COLO668 (cell line): ENCODE results near the gene PPP3CA.
A peak's percentile ranks its signal among the peaks of the same experiment; 100 is the strongest.

Experiments
- DNase-seq: peaks from one replicate; lab custom pipeline; 2025; ENCODE audit not compliant: unreplicated experiment; lab: John Stamatoyannopoulos, UW

Gene PPP3CA

GRCh38 chr4:101218894-101219293 lies 128.4 kb downstream of the PPP3CA start:
- DNase-seq: no peak

GRCh38 chr4:101218346-101218745 lies 129.0 kb downstream of the PPP3CA start:
- DNase-seq: no peak

GRCh38 chr4:101217353-101218031 lies 129.8 kb downstream of the PPP3CA start:
- DNase-seq: no peak

DNA sequence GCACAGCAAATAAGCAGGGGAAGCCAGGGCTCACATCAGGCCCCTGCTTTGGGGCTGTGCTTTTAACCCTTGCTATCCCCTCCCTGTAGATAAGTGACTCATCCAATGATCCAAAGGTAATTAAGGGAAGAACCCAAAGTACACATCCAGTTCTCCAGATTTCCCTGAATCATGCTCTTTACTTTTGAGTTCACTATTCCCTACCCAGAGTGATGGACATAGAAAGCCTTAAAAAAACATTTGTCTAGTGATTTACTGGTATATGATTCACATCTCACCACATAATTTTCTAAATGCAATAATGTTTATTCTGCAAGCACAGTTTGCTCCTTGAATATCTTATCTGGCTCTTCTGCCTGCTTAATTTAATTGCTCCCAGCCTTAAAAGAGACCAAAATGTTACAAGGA lies 136.2 kb downstream of the PPP3CA start:
- no peak for DNase-seq

- DNase-seq: no peak
Observed at GRCh38 chr4:101210331-101210730, 137.0 kb downstream of the PPP3CA start.

- no peak for DNase-seq
Observed at GRCh38 chr4:101208171-101208570, 139.2 kb downstream of the PPP3CA start.

DNA sequence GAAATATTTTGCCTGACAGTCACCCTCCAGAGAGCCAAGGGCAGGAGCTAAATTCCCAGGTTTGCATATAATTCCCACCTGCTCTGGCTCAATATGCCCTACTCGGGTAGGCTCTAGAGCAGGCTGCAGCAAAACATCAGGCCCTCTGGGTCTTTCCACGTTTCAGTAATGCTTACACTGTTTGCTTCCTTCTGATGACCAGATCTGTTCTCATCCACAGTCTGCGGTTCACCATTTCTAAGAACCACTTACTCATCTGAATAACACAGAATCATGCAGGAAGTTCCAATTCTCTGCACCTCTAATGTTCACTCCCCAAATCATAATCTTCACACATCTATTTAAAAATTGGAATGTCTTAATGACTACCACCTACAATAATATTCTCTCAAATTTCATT lies 141.4 kb downstream of the PPP3CA start:
- no peak for DNase-seq

DNA sequence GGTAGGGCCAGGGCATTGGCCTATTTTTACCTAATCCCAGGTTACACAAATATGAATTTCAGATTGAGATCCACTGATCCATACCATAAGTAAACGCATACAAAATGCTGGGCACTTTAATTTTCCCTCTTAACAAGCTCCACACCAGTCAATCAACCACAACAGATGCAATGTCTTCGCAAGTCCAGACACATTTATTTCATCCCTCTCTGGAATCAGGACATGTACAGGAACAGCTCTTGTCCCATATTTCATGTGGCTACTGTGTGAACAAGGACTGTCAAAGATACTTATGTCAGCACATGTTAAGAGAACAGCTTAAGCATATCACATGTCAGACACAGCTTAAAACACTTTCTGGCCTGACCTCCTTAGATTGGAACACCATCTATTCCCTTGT lies 145.9 kb downstream of the PPP3CA start:
- peak; percentile 10 for DNase-seq

DNA sequence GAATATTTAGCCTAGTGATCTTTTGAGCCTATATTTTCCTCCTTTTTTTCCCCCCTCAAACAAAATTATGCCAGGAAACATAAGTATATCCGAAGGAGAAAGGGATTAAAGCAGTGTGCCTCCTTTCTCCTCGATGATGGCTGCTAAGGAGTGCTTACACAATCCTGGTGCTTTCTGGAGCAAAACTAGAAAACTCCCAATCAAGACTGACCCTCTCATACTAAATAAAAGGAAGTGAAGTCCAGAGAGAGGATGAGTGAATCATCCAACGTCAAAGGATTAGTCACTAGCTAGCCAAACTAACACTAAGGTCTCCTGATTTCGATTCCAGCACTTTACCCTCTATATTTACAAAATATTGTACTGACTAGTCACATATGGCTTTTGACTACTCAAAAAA lies 146.8 kb downstream of the PPP3CA start:
- DNase-seq: no peak

DNA sequence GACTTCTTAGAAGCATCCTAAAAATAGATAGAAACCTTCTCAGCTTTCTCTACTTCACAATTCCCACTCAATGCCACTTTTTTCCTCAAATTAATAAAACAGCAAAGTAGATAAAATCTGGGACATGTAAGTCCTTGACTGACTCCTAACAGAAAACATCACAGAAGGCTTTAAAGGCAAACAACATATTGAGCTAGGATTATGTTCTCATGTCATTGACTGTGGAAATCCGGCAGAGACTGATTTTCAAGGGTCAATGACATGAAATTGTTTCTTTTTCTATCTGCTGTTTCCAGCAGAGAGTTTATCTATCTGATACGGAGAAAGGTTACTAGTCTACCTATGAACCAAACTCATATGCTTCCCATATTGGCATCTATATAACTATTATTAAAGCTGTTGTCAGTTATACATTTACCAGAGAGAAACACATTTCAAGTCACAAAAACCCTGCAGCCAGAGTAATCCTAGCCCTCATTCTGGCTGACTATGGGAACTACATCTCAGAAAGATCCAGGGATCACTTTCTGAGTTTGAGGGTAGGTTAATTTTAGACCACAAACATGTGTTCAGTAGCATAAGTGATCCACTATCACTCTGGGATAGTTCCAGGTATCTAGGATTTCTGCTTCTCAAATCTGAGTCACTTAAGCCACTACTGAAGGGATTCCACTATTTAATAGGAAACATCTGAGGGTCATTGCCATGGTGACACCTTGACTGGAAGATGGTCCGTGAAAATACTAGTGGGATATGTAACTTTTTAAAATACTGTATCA lies 147.6 kb downstream of the PPP3CA start:
- no peak for DNase-seq

DNA sequence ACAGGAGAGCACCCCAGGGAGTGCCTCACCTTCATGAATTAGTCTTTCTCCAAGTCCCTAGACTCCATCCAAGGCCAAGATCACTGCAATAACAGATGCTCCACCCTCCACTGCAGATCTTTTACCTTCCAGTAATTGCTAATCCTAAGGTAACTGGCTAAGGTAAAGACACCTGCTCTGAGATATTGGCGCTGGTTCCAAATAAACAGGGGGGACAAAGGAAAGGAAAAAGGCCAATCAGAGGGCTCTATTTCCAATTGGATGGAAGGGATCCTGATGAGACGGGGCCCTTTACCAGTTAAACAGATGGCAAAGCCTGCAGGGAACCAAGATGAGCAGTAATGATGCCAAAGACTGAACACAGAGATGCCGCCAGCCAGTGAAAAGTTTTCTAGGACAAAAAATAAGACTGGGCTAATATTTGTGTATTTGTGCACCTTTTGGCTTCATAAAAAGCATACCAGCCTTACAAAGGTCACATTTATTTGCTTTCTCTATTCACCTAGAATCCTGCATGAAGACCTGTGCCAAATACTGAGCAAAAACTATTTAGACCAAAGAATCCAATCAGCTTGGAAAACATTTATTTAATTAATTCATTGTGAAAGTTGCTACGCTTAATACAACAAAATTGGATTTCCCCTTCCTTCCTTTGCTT lies 148.5 kb downstream of the PPP3CA start:
- peak; percentile 35 for DNase-seq

- DNase-seq: peak; percentile 19
Observed at GRCh38 chr4:101197350-101197749, 150.0 kb downstream of the PPP3CA start.

GRCh38 chr4:101192244-101192643 lies 155.1 kb downstream of the PPP3CA start:
- no peak for DNase-seq

DNA sequence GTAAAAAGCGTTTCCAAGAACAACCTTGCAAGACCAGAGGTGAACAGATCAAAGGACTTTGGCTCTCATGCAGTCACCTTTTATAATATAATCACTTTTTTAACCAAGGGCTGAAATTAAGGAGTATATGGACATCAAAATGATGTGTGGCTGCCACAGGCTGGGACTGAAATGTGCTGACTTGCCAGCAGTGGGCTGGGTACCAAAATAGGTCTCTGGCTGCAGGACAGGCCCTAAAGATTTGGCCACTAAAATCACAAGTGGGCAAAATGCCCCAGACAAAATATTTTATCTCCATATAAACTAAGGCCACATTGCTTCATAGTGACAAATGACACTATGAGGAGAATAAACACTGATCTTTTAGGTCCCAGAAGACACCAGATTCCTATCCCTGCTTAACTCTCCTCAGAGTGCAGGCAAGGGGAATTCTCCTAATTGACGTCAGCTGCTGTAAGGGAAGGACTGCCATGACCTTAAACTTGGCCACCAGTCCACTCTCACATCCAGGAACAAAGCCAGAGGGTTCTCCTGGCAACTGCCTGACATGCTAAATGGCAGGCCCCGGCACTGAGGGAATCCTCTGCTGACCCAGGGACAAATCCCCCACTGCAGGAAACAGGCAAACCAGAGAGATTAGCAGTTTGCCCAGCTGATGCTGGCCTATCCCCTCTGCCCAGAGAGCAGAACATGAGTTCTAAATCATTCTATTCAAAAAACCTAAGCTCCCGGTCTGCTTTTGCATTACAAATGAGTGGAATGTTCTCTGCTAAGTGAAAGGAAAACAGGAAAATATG lies 155.8 kb downstream of the PPP3CA start:
- DNase-seq: no peak

DNA sequence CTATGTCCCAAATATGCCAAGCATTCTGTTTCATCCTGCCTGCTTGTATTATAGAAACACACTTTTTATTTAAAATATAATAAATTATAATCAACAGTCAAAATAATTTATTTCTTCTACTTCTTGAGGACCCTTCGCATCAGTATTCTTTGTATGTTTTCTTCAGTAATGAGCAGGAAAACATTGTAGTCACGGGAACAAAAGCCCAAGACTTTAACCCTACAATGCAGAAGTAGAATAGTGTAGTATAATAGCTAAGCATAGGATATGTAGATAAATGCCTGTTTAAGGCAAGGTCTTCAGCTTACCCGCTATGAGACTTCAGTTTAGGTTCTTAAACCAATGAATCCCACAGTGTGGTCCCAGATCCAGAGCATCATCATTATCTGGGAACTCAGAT lies 156.6 kb downstream of the PPP3CA start:
- DNase-seq: no peak

GRCh38 chr4:101188906-101189305 lies 158.4 kb downstream of the PPP3CA start:
- no peak for DNase-seq

DNA sequence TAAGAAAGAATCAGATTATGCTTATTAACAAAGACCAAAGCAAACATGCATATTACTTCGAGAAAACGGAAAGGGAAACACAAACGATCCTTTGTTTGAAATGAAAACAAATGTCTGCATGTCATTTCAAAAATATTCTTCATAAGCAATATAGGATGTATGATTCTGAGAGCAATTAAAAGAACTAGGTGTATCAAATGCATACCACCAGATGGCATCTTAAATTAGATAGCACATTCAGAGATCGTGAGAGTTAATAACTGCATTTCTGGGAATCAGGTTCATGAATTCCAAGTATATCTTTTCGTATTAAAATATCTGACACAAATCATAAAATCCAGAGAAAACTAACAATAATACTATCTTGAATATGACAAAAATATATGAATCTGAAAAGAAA lies 159.5 kb downstream of the PPP3CA start:
- no peak for DNase-seq

GRCh38 chr4:101186567-101187184 lies 160.7 kb downstream of the PPP3CA start:
- no peak for DNase-seq

DNA sequence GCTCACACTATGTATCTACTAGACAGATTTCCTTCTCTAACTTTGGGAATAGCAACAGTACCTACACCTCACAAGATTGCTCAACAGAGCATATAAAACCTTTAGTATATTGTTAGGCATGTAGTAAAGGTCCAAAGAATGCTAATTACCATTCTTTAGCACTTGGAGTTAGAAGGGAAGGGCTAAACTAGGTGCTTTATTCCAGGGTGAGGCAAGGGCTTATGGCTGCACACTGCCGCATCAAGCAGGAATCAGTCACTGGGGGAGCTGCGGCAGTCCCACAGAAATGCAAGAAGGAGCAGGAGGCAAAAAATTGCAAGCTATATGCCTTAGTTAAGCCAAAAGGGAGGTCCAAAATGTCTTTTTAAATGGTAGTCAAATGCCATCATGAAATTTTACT lies 162.7 kb downstream of the PPP3CA start:
- DNase-seq: no peak

DNA sequence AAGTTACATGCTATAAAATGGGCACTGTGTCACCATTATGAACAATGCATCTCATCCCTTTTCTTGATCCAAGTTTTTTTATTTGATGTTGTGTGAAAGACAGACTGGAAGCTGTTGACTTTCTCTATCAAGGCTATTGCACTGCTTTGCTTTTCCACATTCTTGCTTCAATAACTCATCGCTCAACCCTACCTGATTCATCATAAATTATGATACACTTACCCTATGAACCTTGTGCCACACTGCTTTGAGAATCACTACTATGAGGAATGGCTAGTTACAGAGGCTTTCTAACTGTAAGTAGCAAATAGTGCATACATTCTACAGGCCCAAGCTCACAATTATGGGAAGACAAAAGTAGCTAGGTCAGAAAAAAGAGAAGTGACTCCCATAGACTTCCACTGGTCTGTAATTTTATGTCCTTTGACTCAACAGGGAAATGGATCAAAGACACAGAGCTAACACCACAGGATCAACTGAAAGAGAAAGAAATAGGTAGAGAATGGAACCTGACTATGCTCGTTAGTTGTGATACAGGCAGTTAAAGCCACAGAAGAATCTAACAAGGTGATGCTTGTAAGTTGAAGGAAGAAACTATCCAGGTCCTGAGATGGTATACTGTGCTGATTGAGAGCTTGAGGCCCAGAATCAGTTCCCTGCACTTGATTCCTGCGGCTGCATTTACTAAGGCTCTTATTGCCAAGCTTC lies 163.5 kb downstream of the PPP3CA start:
- DNase-seq: no peak
